ENCODE measurements around the gene P2RX7. TPM values are rescaled to one million over a fixed set of nuclear protein-coding genes. Genes with fewer than 3 reads are reported as not detected.
A peak's percentile ranks its signal among the peaks of the same experiment; 100 is the strongest.

Gene P2RX7
- total and polyA plus RNA-seq, 9 of the 15 experiments (the other 6 are each of a cell fraction or from before 2014, with no cell fraction given): 0.04 to 0.65 (median 0.30) TPM

DNA sequence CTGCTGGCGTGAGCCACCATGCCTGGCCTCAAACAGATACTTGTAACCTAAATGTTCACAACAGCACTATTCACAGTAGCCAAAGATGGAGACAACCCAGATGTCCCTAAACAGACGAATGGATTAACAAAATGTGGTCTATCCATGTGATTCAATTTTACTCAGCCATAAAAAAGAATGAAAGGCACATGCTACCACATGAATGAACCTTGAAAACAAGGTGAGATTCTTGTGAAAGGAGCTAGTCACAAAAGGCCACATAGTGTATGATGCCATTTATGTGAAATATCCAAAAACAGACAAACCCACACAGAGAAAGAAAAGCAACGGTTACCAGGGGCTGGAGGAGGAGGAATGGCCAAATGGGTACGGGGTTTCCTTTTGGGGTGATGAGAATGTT, 19.6 kb upstream of the P2RX7 start:
- no peak overlapping the region for H3K27ac ChIP-seq (ENCODE audit: extremely low read depth, low read depth, low read length)
- FAIRE-seq: no peak

DNA sequence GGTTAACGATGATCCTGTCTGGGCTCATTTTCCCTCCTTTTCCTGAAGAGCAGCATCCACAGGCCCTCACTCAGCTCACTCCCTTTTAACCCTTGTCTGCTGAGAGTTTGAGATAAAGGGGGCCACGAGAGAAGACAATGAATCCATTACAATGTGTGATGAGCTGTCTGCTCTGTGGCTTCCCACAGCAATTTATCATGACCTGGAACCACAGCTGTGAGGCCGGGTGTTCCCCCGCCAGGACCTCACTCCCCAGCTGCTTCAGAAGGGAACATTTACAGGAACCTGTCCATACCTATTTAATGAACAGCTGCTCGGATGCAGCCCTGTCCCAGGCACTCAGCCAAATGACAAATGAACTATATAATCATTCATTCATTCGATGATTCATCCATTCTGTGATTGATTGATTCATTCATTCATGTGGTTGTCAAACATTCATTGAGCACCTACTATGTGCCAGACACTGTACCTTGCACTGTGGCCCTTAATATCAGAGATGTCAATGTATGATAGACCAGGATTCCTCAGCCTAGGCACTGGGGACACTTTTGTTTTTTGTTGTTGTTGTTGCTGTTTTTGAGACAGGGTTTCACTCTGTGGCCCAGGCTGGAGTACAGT, 18.5 kb upstream of the P2RX7 start:
- H3K79me2 ChIP-seq (ENCODE audit: control insufficient read depth, insufficient read depth, low read length): no peaks in the 10 kb centered on the region
- BruUV-seq (replicated peaks): no TSS peak
- no peaks in the 10 kb centered on the region for H3K27me3 ChIP-seq (ENCODE audit: control insufficient read depth in 2 of 2, insufficient read depth in 2 of 2, low read length in 2 of 2)
- ChIA-PET CTCF (ENCODE audit: low intra/inter-chr PET ratio) (interaction anchor here (0.6 to 0.7 kb wide), 2 partner anchors 475 to 789 kb away, joined by 3 read pairs; no protein-coding TSS in a partner anchor), POLR2A (interaction anchor here (0.6 to 0.7 kb wide), 2 partner anchors 9 to 27 kb away, joined by 3 read pairs; no protein-coding TSS in a partner anchor)
- H3K9me3 ChIP-seq (replicated peaks; ENCODE audit: control insufficient read depth, insufficient read depth, low read depth, low read length): no peaks in the 10 kb centered on the region
- no peaks in the 10 kb centered on the region for H3K9me1 ChIP-seq (ENCODE audit: control insufficient read depth, insufficient read depth, low read length)
- DNase-seq (ENCODE audit: extremely low read depth in 1 of 4, low spot score in 3 of 4) (peak in 1 of 4 experiments; percentile 51), FAIRE-seq (peak; percentile 78), ATAC-seq (peak; percentile 59)
- H2AFZ ChIP-seq (ENCODE audit: low read depth, low read length): no peak overlapping the region
- H3K36me3 ChIP-seq (ENCODE audit: control insufficient read depth, insufficient read depth, low read length): no peaks in the 10 kb centered on the region
- WGBS (ENCODE audit: insufficient coverage, low coverage, missing lambda C conversion rate): 8% methylated on average over 6 of the region's 6 CpGs
- 0 out of 2 replicates have a peak, but pooled peaks cover 3% of the 10 kb centered on the region for H4K20me1 ChIP-seq (replicated peaks; ENCODE audit: control insufficient read depth, insufficient read depth, low read length)
- intact Hi-C loops (cut with micrococcal nuclease) (loop anchor here (5.0 kb wide), 2 partner anchors 93 to 107 kb away; no protein-coding TSS in a partner anchor), in situ Hi-C loops (cut with MboI) (no loop called here)
- no peak overlapping the region for H3K4me3 ChIP-seq
- no peak overlapping the region for H3K27ac ChIP-seq (ENCODE audit: extremely low read depth, low read depth, low read length)
- no peak overlapping the region for H3K4me2 ChIP-seq (ENCODE audit: insufficient read depth, low read length)
- no peak overlapping the region for H3K9ac ChIP-seq (ENCODE audit: insufficient read depth in 1 of 2, low read depth in 2 of 2, low read length in 2 of 2)
- H3K4me1 ChIP-seq (replicated peaks in 1 of 2; ENCODE audit: control insufficient read depth in 2 of 2, insufficient read depth in 2 of 2, low read length in 2 of 2): no peaks in the 10 kb centered on the region
- no peak for TF ChIP-seq OTX1 (CRISPR knock-in tag; IDR thresholded peaks at IDR 0.05)
- peak; percentile 79 for TF ChIP-seq TEAD4 (IDR thresholded peaks at IDR 0.05; ENCODE audit: low read length)
- TF ChIP-seq TEAD4 (CRISPR knock-in tag; IDR thresholded peaks at IDR 0.05; ENCODE audit: borderline replicate concordance): no peak
- TF ChIP-seq CTCF (IDR thresholded peaks at IDR 0.05 in 2 of 3, conservative IDR thresholded peaks at IDR 0.05 in 1 of 3; ENCODE audit: insufficient read depth in 2 of 3, low read depth in 1 of 3, low read length in 3 of 3): no peak
- no peak for TF ChIP-seq ARNT (IDR thresholded peaks at IDR 0.05)
- TF ChIP-seq PKNOX1 (IDR thresholded peaks at IDR 0.05): peak; percentile 42; the same call in 1 of the 2 replicates
- no peak for TF ChIP-seq THAP12 (CRISPR knock-in tag; IDR thresholded peaks at IDR 0.05)

More for the DNA sequence above, 19.6 kb upstream of the P2RX7 start:
- Histone ChIP-seq H3K9ac (ENCODE audit: insufficient read depth in 1 of 2, low read depth in 2 of 2, low read length in 2 of 2) (no peak overlapping the region), H3K9me3 (replicated peaks; ENCODE audit: control insufficient read depth, insufficient read depth, low read depth, low read length) (no peaks in the 10 kb centered on the region), H3K9me1 (ENCODE audit: control insufficient read depth, insufficient read depth, low read length) (no peaks in the 10 kb centered on the region), H4K20me1 (replicated peaks; ENCODE audit: control insufficient read depth, insufficient read depth, low read length) (0 out of 2 replicates have a peak, but pooled peaks cover 3% of the 10 kb centered on the region), H3K4me3 (no peak overlapping the region), H2AFZ (ENCODE audit: low read depth, low read length) (no peak overlapping the region), H3K4me1 (replicated peaks in 1 of 2; ENCODE audit: control insufficient read depth in 2 of 2, insufficient read depth in 2 of 2, low read length in 2 of 2) (no peaks in the 10 kb centered on the region), H3K79me2 (ENCODE audit: control insufficient read depth, insufficient read depth, low read length) (no peaks in the 10 kb centered on the region), H3K27me3 (ENCODE audit: control insufficient read depth in 2 of 2, insufficient read depth in 2 of 2, low read length in 2 of 2) (no peaks in the 10 kb centered on the region), H3K36me3 (ENCODE audit: control insufficient read depth, insufficient read depth, low read length) (no peaks in the 10 kb centered on the region), H3K4me2 (ENCODE audit: insufficient read depth, low read length) (no peak overlapping the region)
- DNase-seq (ENCODE audit: extremely low read depth in 1 of 4, low spot score in 3 of 4) (no peak), ATAC-seq (no peak)
- POLR2A ChIA-PET: no interaction called here
- in situ Hi-C loops (cut with MboI): no loop called here
- TF ChIP-seq MBD2 (IDR thresholded peaks at IDR 0.05; ENCODE audit: borderline replicate concordance, low read depth): no peak
- intact Hi-C loops (cut with micrococcal nuclease): loop anchor here (5.0 kb wide), 2 partner anchors 94 to 106 kb away; no protein-coding TSS in a partner anchor
- CTCF ChIA-PET (ENCODE audit: low intra/inter-chr PET ratio): no interaction called here
- WGBS (ENCODE audit: insufficient coverage, low coverage, missing lambda C conversion rate): 44% methylated on average over 4 of the region's 4 CpGs
- no TSS peak for BruUV-seq (replicated peaks)
